NOMO-1 treated with dmso at 0.1 percent for 144 hours (cell line): ENCODE results near the gene LYL1.

Experiments
- DNase-seq: peaks from one replicate; lab custom pipeline; 2025; ENCODE audit not compliant: unreplicated experiment; lab: John Stamatoyannopoulos, UW

The LYL1 gene

GRCh38 chr19:13077240-13077639 lies 25.4 kb downstream of the LYL1 start:
- DNase-seq: no peak

- no peak for DNase-seq
Measured at GRCh38 chr19:13076787-13077186, 25.9 kb downstream of the LYL1 start.

- DNase-seq: no peak
Measured at GRCh38 chr19:13076320-13076719, 26.3 kb downstream of the LYL1 start.

GRCh38 chr19:13074378-13074777 lies 28.3 kb downstream of the LYL1 start:
- no peak for DNase-seq

GRCh38 chr19:13073263-13073662 lies 29.4 kb downstream of the LYL1 start:
- no peak for DNase-seq

- no peak for DNase-seq
Measured at GRCh38 chr19:13072188-13072908, 30.3 kb downstream of the LYL1 start.

GRCh38 chr19:13071444-13072187 lies 31.0 kb downstream of the LYL1 start:
- no peak for DNase-seq

GRCh38 chr19:13070425-13071140 lies 32.1 kb downstream of the LYL1 start:
- DNase-seq: no peak

- DNase-seq: no peak
Measured at GRCh38 chr19:13069415-13070359, 33.0 kb downstream of the LYL1 start.

GRCh38 chr19:13068085-13068846 lies 34.4 kb downstream of the LYL1 start:
- no peak for DNase-seq

- DNase-seq: no peak
Measured at GRCh38 chr19:13066933-13067807, 35.5 kb downstream of the LYL1 start.

GRCh38 chr19:13066226-13066625 lies 36.4 kb downstream of the LYL1 start:
- DNase-seq: no peak

GRCh38 chr19:13064092-13064489 lies 38.6 kb downstream of the LYL1 start:
- no peak for DNase-seq

GRCh38 chr19:13063461-13064091 lies 39.1 kb downstream of the LYL1 start:
- DNase-seq: no peak

- no peak for DNase-seq
Measured at GRCh38 chr19:13062317-13062716, 40.3 kb downstream of the LYL1 start.

- DNase-seq: peak; percentile 49
Measured at GRCh38 chr19:13060964-13061927, 41.4 kb downstream of the LYL1 start.

GRCh38 chr19:13060233-13060963 lies 42.3 kb downstream of the LYL1 start:
- DNase-seq: no peak
